Retina (tissue), 1 donor: ENCODE data around the gene AGPS.
A peak's percentile ranks its signal among the peaks of the same experiment; 100 is the strongest.
"Not testable (repeated sequence)": the region's sequence is repeated elsewhere in the genome, so short reads cannot be mapped to it uniquely, and the experiment has no call there.

Experiments
- DNase-seq: peaks from one replicate; pipeline ENCODE4 v3.0.0-alpha.2; 2016

The AGPS gene

DNA sequence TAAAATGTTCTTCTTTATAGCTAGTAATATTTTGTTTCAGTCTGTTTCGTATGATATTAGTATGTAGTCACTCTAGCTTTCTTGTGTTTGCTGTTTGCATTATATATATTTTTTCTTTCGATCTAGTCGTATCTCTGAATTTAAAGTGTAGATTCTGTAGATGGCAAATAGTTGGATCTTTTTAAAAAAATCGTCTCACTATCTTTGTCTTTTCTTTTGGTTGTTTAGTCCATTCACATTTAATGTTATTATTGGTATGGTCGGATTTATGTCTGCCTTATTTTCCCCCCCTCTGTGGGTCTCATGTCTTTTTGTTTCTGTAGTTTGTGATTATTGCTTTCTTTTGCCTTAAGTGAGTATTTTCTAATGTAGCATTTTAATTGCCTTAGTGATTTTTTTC lies 84.3 kb downstream of the AGPS start:
- DNase-seq, result no peak

- DNase-seq, result no peak
Measured at GRCh38 chr2:177478029-177478428, 85.5 kb downstream of the AGPS start.

DNA sequence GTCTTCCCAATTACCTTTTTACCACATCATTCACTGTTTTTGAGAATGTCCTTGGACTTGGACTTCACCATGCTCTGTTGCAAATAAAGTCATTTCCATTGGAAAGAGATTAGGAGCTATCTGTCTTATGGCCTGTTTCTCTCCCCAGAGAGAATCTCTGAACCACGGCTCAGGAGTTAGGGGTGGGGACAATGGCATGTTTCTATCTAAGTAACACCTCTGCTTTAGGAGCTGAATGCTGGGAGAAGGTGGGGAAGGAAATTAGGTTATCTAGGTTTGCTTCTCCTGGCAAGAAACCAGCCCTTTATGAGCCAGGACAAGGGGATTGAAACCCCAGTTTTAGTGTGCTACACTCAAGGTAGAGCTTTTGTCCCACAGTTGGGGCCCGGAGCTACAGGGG lies 86.3 kb downstream of the AGPS start:
- DNase-seq, result no peak

DNA sequence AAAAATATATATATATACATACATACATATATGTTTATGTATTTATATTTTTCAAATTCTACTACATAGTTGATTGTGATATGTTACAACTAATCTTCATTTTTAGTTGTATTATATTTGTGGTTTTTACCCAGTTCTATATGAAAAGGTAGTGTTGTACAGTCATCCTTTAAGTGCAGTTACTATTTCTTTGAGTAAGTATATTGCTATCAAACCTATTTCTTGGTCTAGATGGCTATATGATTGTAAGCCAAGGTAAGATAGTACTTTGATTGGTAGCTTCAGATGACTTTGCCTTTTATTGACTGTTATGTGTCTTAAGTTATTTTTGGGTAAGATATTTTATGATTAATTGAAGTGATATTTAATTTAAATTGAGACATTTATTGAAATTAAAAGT lies 89.6 kb downstream of the AGPS start:
- no peak for DNase-seq

- DNase-seq, result no peak
Measured at GRCh38 chr2:177483531-177483930, 91.0 kb downstream of the AGPS start.

DNA sequence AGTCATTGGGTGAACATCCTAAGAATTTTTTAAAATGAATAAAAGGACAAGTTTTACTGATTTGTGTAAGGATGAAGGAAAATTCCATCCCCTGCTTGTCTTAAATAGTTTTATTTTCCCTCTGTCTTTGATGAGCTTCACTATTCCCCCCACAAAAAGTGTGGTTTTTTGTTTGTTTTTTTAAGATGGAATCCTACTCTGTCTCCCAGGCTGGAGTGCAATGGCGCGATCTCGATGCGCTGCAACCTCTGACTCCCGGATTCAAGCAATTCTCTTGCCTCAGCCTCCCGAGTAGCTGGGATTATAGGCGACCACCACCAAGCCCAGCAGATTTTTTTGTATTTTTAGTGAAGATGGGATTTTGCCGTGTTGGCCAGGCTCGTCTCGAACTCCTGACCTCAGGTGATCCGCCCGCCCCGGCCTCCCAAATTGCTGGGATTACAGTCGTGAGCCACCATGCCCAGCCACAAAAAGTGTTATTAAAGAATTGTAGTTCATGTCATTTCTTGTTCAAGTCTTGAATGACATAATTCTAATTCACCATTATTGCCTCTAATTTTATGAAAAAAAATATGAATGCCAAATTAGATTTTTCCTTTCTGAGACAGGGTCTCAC lies 91.7 kb downstream of the AGPS start:
- no peak for DNase-seq

- not testable (repeated sequence) for DNase-seq
Measured at GRCh38 chr2:177485657-177486056, 93.1 kb downstream of the AGPS start.

GRCh38 chr2:177489719-177490301 lies 97.2 kb downstream of the AGPS start:
- peak; percentile 34 for DNase-seq

GRCh38 chr2:177495945-177496344 lies 103.4 kb downstream of the AGPS start:
- no peak for DNase-seq

GRCh38 chr2:177496921-177497320 lies 104.3 kb downstream of the AGPS start:
- DNase-seq, result no peak

- DNase-seq, result no peak
Measured at GRCh38 chr2:177501186-177501585, 108.6 kb downstream of the AGPS start.

DNA sequence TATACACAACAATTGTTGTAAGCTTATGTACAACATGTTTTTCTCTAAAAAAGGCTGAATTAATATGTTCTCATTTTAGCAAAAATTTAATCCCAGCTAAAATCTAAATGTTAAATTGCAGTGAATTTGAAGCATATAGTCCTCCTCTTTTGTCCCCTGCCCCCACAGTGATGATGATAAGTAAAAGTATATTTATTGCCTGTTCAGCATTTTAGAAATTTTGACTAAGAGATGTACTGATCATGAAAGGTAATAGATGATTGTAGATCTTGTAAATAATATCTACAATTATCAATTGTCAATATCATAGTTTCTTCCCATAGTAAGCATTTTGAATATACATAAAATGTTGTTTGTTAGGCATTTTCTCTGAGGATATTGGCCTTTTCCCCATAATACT lies 113.9 kb downstream of the AGPS start:
- no peak for DNase-seq

DNA sequence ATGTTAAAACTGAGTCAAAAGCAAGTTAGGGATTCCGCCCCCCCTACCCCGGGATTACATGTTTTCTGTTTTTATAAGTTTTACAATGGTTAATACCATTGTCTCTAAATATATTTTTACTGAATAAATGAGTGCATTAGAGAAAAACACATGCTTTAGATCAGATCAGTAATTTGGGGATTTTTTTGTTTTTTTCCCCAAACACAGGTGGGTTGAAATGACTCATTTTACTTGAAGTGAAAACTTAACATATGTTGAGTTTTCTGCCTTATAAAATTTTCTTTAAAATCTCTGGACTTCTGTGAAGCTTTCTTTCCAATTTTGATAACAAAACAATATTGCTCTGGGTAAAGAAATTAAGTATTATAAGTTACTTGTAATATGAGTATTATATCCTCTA lies 114.4 kb downstream of the AGPS start:
- DNase-seq, result no peak

GRCh38 chr2:177516824-177517544 lies 124.4 kb downstream of the AGPS start:
- DNase-seq, result no peak

DNA sequence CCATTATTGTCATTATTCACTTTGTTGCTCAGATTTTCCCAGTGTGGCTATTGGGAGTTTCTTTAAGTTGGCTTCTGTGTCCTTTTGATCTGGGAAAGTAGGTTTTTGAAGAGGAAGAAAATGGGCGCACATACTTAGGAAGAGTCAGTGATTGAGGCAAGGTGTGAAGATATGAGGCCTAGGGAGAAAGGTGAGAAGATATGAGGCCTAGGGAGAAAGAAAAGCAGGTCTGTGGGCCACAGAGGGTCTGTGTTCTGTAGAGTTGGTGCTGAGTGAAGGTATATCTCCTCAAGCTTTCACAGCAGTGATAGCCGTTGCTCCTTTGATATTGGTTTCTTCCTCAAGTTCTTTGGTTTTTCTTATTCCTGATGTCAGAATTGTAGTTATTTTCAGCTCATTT lies 126.2 kb downstream of the AGPS start:
- no peak for DNase-seq

GRCh38 chr2:177519534-177520115 lies 127.1 kb downstream of the AGPS start:
- DNase-seq, result no peak

DNA sequence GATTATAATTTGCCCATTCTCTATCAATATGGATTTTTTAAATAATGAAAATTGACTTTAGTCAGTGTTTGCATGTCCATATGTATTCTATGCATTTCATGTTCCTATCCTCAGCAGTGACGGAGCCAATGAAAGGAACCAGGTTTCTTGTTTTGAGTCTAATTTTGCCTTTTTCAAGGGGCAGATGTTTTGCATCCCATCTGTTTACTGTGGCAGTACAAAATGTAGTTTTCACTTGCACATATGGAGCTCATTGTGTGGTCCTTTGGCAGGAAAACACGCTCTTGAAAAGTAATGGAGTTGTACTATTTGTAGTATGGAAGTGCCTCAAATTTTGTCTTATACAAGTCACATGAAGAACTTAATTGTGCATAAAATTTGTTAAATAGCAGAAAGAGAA lies 127.8 kb downstream of the AGPS start:
- DNase-seq, result no peak

DNA sequence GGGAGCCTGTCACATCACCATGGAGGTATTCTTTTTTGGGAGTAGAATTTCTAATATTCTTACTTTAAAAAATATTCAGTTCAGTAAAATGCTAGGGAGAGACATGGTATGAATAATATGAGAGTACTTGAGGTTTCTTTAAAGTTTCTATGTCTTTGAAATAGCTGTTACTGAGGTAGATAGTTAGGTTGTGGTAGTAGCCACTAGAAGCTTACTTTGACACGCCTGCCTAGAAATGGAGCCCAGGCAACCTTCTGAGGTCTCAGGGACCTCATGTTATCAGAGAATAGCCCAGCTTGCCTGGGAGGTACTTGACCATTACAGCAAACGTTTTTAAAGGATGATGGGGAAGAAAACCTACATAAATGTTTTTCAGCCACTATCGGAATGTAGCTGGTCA lies 131.2 kb downstream of the AGPS start:
- DNase-seq, result no peak

- DNase-seq, result no peak
Measured at GRCh38 chr2:177525351-177525924, 132.9 kb downstream of the AGPS start.

DNA sequence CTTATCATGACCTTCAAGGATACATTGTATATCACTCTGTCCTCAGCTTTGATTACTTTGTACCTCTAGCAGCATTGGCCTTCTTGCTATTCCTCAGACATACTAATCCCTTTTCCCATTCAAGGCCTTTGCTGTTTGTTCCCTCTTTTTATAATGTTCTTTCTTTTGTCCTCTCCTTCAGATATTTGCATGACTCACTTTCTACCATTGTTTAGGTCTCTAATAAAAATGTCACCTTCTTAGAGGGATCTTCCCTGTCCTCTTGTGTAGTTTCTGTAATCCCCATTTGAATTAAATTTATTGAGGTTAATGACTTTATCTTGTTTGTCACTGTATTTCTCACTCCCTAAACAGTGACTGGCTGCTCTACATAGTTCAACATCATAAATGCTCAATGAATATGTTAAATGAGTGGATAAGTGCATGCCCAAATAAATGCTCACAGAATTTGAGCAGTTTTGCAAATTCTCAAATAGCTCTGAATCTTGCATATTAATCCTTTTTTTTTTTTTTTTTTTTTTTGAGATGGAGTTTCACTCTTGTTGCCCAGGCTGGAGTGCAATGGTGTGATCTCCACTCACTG lies 135.9 kb downstream of the AGPS start:
- DNase-seq, result no peak

DNA sequence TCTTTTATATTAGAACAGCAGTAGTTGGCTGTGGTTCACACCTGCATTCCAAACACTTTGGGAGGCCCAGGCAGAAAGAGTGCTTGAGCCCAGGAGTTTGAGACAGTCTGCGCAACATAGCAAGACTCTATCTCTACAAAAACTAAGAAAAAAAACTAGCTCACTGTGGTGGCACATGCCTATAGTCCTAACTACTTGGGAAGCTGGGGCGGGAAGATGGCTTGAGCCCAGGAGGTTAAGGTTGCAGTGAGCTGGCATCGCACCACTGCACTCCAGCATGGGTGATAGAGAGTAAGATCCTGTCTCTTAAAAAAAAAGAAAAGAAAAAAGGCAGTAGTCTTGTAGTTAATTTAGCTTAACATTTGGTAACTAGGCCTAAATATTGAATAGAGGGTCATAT lies 136.6 kb downstream of the AGPS start:
- DNase-seq, result no peak

DNA sequence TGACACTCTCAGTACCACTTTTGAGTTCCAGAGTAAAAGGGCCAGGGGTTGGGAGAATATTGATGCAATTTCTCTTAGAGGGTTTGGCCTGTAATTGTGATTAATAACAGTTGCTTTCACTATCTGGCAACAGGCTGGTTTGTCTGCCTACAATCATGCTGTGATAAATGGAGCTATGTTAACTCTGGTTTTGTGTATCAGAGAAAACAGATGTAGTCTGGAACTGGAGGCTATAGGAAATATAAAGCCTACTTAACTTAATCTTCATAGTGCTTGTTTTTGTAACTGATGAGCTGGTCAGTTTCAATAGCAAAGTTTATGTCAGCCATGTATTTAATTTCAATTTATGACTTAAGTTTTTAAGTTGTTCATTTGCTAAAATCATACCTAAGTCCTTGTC lies 138.0 kb downstream of the AGPS start:
- no peak for DNase-seq

- no peak for DNase-seq
Measured at GRCh38 chr2:177531706-177532105, 139.1 kb downstream of the AGPS start.
